Stimulated activated CD4-positive, alpha-beta T cell treated with anti-CD3 and anti-CD28 coated beads, TNF-alpha, amount 100 ng/mL, for 24 hours (primary cell): Measurements from ENCODE around the gene MYO18A.

Experiments used
- DNase-seq, 3 experiments: peaks; one replicate each; pipeline ENCODE4 v3.0.0-alpha.2; 2020; ENCODE audit warnings: low read depth in 3 of 3

The MYO18A gene

DNA sequence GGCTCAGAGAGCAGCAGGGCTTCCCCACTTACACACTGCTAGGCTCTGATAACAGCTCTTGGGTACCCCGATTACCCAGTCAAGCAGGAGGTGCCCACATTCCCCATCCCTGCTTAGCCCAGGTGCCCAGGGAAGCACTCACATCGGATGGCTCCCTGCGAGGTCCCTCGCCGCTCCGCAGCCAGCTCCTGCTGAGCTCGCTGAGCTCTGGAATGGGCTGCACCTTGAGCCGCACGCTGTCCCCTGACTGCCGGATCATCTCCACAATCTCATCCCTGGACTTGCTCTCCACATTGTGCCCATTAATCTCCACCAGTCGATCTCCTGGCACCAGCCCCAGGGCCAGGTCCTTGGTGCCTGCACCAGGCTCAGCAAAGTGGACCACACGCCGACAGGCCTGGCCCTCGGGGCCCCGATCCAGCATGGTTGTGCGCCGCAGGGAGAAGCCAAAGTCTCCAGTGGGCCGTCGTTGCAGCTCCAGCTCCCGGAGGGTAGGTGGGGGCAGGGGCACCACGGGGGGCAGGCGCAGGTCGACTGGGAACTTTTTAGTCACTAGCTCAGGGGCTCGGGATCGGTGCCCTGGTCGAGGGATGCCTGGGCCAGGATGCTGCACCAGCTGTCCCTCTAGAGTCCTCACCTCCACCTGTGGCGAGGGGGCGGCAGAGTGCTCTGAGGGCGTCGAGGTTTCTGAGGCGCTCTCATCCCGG is 14.2 kb downstream of the MYO18A start:
- DNase-seq, result no peak

DNA sequence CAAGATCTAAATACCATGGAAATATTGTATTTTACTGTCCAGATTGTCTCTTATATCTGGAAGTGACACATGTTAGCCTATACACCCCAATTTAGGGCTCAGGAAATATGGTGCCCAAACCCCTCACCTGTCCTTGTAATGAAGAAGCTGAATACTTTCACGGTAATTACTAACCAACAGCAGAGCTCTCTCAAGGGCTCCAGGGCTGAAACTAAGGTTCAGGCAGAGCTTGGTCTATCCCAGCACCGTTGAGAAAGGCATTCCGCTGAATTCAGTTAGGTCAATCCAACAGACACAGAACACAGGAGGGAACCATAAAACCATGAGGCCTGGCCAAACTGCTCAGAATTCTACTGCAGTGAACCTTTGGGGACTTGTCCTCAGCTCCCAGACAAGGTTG is 14.9 kb downstream of the MYO18A start:
- no peak for DNase-seq

DNA sequence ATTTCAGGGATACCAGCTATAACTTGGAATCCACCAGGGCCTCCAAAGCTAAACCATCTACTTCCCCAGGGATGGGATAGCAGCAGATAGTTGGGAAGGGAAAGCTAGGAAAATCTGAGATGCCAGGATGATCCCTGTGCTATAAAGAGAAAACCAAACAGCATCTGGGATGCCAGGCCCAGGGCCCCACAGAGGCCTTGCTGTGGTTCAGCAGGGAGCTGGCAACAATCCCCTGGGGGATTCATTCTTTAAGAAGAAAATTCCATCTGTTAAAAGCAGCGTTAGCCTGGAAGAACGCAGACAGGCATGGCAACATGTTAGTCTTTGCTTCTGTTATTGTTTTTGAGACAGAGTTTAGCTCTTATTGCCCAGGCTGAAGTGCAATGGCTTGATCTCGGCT is 16.6 kb downstream of the MYO18A start:
- DNase-seq, result no peak

DNA sequence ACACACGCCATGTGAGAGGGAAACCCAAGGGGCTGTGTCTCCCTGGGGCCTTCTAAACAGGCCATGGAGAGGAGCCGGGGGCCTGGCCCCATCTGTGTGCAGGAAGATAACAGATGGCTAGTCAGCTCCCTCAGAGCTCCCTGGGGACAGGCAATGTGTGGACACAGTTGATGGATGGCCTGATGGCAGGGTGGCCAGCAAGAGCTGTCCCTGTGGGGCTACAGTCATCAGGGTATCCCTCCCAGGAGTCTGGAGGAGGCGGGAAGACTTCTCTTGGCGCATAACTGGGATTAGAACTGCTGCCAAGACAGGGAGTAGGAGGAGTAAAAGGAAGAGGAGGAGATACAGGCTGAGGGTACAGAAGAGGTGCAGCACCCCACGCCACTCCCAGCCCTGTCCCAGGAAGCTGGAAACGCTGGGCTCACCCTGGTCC is 17.3 kb downstream of the MYO18A start:
- DNase-seq, result no peak

DNA sequence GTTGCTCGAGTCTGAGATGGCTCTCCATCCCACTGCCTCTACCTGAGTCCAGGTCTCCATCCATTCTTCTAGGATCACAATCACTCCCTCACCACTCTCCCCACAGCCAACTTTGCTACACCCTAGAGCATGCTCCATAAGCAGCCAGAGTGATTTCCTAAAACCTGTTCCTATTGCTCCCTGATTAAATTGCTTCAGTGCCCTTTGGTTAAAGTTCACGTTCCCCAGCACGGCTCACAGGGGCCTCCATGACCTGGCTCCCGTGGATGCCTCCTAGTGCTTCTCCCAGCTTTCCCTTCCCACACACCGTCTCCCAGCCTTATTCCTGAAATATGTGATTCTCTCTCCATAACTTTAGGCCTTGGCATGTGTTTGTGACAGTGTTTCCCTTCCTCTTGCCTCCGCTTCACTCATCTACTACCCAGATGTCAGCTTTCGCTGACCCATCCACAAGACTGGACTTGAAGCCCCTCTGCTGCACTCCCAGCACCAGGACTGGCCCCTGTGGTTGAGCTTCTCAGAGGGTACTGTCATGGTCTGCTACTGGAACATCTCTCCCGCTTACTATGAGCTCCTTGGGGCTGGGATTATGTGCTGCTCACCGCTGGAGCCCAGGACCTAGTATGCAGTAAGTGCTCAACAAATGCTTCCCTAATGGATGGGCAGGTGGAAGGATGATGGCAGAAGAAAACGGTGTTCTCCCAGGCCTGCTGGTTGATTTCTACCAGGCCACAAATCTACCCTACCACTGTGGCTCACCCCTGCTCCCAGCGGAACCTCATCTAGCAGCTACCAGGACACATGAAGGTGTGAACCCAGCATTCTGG is 17.9 kb downstream of the MYO18A start:
- no peak for DNase-seq

DNA sequence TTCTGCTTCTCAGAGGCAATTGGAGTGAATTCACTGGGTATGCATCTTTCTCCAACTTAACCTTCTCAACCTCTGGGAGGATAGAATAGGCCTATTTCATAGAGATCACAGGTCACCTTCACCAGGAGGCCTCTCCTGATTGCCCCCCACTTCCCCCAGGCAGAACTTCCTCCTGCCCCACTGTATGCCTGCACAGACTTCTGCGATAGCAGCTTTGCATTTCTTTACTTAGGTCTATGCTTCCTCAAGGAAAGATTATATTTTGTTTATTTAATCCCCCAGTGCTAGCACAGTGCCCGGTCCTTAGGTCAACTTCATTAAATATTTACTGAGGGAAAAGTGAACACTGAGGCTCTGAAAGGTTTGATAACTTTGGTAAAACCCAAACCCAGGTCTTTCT is 19.9 kb downstream of the MYO18A start:
- no peak for DNase-seq

DNA sequence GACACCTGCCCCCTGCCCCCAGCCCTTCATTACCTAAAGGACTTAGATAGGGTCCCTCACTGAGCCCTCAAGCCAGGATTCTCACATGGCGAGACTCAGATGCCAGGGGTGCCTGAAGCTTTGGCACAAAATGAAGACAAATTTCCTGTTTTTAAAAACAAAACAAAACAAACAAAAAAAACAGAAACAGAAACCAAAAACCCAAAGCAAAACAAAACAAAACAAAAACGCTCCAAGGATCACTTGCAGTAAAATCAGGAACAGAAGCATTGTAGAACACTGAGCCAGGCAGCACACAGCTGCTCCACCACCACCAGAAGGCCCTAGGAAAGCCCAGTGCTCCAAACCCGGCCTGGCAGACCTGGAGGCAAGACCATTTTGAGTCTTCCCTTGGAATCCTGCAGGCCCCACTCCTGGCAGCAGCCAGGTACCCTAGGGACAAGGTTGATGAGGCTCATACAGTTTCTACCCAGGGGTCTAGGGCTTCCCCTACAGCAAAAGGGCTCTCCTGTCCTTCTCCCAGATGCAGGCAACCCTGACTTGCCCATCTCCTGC is 20.8 kb downstream of the MYO18A start:
- no peak for DNase-seq

DNA sequence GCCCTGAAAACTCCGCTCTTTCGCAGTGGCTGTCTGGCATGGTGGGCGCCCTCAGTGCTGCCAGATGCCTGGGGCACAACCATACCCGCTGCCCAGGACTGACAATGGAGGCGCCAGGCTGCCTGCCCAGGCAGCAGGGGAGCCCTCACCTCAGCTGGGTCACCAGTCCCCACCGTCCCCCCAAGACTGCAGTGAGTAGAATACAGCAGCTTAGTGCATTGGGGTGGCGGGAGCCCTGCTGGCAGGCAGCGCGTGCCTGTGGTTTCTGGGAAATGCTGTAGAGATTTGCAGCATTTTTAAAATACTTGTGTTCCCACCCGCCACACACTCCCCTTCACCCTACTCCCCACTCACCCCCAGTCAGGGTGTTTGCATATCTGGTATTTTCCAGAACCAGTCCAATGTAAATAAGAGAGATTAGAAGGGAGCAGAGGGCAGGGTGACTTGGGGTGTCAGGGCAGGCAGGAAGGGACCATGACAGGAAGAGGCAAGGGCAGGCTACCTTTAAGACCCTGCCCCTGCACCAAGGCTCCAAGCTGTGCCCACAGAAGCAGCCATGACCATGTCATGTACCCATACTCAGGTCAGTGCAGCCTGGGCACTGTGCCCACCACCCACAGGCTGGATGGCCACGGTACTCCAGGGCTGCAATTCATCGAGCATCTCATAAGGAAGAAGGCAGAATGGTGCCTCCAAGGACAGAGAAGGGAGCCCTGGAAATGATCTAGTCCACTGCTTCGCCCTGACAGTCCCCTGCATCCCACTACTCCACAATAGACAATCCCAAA is 21.5 kb downstream of the MYO18A start:
- DNase-seq, result no peak

DNA sequence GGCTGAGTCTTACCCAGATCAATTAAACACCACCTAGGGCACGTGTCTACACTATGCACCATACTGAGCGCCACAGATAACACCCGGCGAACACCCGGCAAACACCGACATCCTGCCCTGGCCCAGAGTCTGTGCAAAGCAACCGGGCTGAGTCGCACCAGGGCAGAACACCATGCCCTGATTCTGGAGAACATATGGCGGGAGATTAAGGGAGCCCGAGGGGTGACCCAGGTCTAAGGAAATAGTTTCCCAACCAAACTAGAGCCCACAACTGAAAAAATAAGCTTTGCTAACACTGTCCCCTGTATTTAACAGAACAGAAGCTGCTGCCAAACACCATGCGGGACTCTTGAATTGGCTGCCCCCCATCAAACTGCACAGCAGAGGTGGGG is 22.1 kb downstream of the MYO18A start:
- DNase-seq, result no peak

DNA sequence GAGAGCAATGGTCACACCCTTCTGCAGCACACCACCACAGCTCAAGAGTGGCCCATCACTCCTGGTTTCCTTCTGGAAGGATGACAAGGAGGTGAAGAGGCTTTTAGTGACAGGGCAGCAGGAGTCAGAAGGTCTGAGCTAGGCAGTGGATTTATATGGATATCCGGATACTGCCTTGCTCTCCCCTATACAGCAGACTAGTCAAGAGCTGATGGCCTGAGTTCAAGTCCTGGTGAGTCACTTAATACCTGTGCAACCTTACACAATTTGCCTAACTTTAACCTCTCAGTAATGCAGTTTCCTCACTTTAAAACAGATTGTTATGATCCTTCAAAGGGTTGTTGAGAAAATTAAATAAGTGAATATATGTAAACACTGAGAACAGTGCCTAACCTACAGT is 22.9 kb downstream of the MYO18A start:
- DNase-seq, result no peak

DNA sequence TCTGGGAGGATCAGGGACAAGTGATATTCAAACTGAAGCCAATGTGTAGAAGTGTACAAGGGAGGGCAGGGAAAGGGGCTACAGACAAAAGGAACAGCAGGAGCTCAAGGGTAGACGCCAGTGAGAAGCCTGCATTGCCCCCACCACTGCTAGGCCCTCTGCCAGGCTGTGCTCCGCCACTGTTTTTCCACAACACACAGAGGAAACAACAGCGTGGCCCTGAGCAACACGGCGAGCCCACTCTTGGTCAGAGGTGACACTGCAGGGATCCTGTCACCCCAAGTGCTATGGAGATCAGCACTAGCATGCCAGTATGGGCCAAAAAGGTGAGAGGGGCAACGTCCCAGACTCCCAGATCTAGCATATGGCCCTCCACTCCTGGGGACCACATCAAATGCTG is 23.4 kb downstream of the MYO18A start:
- no peak for DNase-seq

DNA sequence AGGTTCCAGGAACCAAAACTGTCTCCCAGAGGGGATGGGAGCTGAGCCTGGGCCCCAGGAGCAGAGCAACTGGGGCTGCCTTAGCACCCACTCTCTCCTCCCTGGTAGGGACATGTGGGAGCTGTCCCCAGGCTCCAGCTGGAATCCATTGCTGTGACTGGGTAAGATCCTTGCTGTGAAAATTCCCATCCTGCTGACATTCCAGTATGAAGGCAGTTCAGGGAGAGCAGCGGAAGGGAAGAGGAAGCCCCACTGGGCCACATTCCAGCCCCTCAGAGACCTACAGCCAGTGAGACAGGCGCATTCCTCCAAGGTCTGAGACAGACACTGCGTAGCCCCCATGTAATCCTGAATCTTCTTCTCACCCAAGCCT is 24.2 kb downstream of the MYO18A start:
- no peak for DNase-seq

DNA sequence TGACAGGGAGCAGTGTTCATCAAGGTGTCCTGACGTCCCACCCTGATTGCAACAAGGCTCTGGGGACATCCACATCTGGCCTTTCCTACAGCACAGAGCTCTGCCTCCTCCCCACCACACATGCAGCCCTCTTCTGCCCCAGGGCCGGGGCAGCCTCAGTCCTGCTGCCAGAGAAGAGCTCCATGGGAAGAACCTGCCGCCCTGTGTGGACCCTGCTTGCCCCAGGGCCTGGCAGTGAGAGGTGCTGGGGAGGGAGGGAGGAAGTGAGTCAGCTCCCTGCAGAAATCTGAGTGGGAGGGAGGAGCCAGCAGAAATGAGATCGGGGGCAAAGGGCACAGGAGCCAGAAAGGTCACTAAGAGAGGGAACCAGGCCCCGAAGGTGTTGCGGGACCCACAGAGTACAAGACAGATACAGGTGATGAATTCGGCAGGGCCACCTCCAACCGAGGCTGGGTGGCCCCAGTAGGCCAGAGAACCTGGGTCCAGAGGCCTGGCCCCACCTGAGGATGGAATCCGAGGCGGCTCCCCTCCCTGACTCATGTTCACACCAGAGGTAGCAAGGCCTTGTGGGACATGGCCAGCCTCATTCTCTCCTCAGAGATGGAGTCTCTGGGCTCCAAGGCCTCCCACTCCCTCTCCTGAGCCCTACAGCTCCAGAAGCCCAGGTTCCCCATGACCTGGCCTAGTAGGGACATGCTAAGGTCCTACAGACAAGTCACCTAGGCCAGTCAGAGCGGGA is 24.8 kb downstream of the MYO18A start:
- peak in 1 of 3 experiments; percentile 68 for DNase-seq

DNA sequence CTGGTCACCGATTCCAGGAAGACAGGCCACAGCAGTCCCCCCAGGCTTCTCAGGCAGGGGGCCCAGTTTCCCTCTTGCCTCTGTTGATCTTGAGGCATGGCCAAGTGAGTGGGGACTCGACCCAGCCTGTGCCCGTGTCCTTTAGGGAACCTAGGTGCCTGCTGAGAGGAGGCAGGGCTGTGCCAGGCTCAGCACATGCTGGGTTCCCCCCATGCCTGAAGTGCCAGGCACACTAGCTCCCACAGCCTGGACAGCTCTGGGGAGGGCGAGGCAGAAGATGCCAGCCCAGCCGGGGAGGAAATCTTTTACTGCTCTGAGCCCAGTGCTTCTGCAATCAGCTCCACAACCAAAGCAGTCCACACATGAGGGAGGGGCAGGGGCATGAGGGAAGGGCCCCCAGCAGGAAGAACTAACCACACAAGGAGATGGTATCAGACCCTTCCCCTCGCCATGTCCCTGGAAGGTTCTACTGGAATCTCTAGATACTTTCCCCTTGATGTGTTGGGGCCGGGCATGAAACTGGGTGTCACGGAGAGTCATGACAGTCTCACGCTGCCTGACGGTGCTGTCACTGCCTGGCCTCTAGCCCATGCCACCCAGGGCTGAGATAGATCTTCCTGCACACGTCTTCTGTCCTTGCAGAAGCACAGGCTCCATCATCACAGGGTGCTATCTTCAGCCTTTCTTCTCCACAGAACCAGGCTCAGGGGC is 25.5 kb downstream of the MYO18A start:
- DNase-seq, result no peak

DNA sequence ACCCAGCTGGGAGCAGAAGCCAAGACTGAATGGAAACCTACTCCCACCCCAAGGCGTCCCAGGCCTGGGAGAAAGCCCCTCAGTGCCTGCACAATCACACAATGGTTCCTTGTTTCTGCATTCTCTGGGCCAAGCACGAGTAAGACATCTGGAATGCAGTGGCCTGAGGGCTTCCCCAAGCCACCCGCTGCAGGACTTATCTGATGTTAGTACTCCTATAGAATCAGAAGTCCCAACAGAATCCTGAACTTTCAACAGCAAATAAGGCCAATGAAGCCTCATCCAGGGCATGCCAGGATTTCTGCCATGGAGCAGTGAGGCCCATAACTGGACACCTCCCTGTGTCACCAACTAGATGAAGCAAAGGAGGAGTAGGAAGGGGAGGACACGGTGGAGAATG is 28.6 kb downstream of the MYO18A start:
- DNase-seq, result no peak

DNA sequence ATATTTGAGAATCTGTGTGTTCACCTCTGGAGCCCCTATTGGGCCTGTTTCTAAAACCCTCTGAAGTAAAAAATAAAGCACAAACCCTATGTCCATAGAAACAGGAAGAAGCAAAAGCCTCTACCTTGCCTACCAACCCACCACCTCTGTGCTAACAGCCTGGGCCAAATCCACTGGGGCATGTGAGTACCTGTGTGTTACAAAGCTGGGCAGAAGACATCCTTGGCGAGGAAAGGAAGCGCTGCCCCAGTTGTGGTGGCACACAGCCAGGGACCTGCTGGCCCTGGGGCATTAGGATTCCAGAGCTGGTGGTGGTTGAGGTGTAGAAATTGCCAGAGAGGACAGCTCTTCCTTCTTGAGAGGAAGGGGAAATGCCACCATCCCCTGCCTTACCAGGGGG is 30.0 kb downstream of the MYO18A start:
- DNase-seq, result no peak

DNA sequence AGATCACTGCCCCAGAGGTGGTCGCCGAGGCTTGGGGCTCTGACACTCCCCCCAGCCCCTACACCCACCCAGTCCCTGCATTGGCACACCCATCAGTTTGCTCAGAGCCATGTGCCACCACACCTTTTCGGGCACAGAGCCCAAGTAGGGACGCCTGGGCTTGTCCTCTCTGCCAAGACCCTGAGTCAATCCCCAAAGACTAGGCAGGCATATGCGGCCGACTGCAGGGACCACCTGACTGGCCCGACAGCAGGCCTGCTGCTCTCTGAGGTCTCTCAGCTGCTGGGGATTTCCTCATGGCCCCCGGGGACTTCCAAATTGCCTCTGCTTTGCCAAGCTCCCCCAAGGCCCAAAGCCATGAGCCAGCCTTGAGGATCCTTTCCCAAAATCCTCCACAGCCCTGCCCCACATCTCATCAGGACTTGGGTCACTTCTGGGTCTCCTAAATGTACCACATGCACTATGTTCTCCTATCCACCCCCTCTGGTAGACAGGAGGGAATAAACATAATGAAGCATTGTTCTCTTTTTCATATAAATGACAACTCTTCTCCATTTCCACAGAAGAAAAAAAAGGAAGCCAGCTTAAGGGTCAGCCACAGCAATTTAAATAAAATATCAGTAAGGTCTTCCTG is 30.6 kb downstream of the MYO18A start:
- DNase-seq, result no peak

DNA sequence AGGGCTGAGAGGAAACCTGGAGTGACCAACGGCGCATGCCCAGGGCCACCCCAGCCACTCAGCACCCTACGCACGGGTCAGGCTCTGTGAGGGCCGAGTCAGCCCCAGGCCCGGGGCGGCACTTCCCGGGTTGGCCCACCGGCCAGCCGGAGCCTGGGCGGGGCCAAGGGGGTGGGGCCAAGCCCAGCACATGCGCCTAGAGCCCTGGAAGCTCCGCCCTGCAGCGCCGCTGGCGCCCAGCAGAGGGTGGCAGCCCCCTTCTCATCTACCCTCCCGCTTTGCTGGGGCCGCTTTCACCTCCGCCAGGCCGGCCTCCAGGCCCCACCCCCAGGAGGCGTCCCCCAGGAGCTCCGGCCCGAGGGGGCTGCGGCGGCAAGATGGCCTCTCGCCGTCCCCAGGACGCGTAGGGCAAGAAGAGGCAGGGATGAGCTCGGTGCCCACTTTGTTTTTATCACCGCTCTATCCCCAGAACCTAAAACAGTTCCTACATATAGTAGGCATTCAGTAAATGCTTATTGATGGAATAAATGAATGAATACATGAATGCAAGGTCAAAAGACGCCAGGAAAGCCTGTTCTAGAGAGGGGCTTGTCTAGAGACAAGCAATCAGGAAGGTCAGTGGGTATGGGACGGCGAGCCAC is 31.3 kb downstream of the MYO18A start:
- peak; percentile 81 to 91 (median 83) for DNase-seq

DNA sequence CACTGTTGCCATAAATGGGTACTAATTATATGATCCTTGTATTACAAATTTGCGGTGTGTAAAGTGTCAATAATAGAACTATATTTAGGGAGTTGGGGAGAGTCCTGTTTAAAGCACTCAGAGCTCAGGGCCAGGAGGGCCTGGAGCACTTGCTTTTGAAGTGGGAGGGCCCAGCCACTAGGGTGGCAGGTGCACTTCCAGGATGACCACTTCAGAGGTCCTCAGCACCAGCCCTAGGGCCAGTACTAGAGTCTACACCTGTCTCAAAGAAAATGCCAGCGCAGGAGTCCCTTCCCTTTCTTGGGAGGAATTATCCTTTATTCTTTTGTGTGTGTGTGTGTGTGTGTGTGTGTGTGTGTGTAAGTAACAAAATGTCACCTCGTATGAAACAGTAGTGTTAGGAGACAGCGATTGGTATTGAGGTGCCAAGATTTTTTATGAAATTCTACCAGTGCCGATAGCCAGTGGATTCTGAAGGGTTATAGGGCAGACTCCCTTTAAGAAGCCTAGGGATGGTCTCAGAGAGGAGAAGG is 31.9 kb downstream of the MYO18A start:
- DNase-seq, result no peak

DNA sequence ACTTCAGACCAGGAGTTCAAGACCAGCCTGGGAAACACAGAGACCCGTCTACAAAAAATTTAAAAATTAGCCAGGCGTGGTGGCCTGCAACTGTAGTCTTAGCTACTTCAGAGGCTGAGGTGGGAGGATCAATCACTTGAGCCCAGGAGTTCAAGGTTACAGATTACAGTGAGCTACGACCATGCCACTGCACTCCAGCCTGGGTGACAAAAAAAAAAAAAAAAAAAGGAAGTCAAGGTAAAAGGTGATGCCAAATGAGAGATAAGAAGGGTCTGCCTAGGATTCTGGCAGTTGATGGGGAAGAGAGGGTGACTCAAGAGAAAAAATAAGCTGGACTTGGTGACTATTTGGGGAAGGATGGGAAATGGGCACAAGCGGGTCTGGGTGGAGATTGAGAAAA is 32.5 kb downstream of the MYO18A start:
- no peak for DNase-seq
